GM18508 (cell line): Measurements from ENCODE around the gene KMT2C.
"Not testable (repeated sequence)": the region's sequence is repeated elsewhere in the genome, so short reads cannot be mapped to it uniquely, and the experiment has no call there.

Source experiments
- ATAC-seq: cut with Tn5 transposase; IDR thresholded peaks from one replicate; pipeline ENCODE4 v1.9.1; 2021; ENCODE audit warnings: moderate number of reproducible peaks; ENCODE audit not compliant: insufficient read depth, unreplicated experiment

KMT2C gene

GRCh38 chr7:152234421-152234820 is 201.4 kb downstream of the KMT2C start:
- ATAC-seq, result not testable (repeated sequence)

DNA sequence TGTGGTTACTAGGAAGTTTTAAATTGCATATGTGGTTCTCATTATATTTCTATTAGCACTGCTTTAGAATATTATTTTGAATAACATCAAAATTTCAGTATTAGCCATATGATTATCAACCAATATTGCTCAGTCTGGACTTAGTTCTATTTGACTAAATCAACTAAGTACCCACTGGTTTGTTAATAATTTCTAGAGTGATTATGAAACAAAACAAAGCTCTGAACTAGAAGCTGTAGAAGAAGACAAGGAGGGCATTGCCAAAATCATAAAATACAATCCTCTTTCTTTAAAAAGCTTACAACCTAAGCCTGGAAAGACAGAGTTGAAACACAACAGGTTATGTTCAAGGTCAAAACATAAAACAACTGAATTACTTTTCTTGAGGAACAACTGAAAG is 204.7 kb downstream of the KMT2C start:
- no peak for ATAC-seq

- ATAC-seq, result not testable (repeated sequence)
Measured at GRCh38 chr7:152219556-152219955, 216.2 kb downstream of the KMT2C start.

DNA sequence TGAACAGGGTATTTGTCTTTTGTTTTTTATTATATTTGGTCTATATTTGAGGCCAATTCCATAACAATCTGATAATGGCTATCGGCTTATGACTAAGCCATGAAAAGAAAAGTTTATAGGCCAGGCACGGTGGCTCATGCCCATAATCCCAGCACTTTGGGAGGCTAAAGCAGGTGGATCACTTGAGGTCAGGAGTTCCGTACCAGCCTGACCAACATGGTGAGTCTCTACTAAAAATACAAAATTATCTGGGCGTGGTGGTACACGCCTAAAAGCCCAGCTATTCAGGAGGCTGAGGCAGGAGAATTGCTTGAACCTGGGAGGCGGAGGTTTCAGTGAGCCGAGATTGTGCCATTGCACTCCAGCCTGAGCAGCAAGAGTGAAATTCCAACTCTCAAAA is 227.0 kb downstream of the KMT2C start:
- not testable (repeated sequence) for ATAC-seq

- not testable (repeated sequence) for ATAC-seq
Measured at GRCh38 chr7:152204417-152204816, 231.4 kb downstream of the KMT2C start.

GRCh38 chr7:152203095-152203494 is 232.7 kb downstream of the KMT2C start:
- ATAC-seq, result no peak

DNA sequence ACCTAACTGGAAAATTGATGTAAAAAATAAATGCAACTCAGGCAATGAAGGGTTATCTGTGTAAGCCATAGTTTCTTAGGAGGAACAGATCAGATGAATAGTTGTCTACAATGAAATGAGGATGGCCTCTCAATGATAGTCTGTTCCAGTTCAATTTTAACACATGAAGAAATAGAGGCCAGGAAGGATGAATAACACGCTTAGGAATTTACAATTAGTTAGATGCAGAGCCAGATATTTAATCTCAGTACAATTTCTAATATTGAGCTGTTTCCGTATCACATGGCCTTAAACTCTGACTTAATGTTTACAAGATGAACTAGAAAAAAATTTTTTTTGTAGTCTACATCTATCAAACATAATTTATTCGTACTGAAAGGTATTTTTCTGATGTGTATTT is 233.7 kb downstream of the KMT2C start:
- ATAC-seq, result no peak

GRCh38 chr7:152200395-152200794 is 235.4 kb downstream of the KMT2C start:
- ATAC-seq, result no peak

DNA sequence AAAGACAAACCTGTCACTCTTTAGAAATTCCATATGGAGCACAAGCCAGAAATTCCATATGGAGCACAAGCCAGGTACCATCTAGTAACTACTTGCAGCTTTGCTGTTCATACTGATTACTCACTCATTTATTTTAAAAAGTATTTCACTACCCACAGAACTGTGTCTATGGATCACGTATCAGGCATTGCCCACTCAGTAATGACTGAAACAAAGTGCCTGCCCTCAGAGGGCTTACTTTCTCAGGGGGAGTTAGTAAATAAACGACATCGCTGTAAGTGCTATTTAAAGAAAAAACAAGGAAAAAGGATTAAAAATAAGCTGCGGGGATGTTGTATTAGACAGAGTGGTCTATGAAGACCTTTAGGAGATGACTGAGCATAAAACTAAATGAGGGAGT is 239.4 kb downstream of the KMT2C start:
- ATAC-seq, result no peak

DNA sequence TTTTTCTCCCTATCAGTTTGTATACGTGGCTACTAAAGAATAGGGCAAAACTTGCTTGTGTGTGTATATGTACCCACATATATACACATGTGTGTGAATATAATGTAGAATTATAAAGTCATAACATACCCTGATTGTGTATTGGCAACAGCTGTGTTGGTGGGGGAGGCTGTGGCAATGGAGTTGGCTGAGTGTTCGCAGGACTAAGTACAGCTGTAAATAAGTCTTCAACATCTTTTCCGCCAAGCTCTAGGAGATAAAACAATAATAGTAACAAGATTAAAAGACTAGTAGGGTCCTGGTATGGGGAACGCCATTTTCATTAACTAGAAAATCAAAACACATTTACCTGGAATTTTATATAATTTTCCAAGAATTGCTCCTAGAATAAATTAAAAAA is 241.9 kb downstream of the KMT2C start:
- ATAC-seq, result no peak

GRCh38 chr7:152189061-152189460 is 246.7 kb downstream of the KMT2C start:
- no peak for ATAC-seq

DNA sequence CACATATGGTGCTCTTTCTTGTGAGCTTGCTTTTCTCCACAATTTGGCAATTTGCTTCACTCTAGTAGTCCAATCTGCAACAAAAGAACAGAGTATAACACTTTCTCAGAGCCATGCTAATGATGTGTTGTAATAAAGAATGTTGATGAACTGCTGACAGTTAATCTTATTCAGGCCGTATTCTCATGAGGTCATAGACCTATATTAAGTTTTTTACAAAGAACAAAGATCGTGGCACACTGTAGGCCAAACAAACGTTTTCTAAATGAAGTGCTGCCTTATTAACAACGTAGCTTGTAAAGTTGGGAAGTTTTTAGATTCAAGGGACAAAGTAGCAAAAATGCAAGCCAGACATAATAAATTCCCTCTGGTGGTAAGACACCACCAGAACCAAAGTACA is 250.2 kb downstream of the KMT2C start:
- no peak for ATAC-seq

- ATAC-seq, result no peak
Measured at GRCh38 chr7:152180587-152180986, 255.2 kb downstream of the KMT2C start.

DNA sequence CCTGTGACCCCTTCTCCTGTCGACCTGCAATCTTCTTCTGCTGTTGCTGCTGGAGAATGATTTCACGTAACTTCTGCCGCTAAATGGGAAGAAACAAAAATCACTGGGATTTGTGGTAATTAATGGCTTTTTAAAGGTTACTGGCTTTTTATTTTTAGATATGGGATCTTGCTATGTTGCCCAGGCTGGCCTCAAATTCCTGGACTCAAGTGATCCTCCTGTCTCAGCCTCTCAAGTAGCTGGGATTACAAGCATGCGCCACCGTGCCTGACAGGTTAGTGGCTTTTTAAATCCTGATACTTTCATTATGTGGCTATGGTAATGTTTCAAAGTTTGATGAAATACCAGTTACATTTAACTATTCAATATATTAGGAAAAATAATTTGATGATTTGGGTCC is 255.8 kb downstream of the KMT2C start:
- no peak for ATAC-seq

GRCh38 chr7:152178405-152179058 is 257.3 kb downstream of the KMT2C start:
- ATAC-seq, result no peak

DNA sequence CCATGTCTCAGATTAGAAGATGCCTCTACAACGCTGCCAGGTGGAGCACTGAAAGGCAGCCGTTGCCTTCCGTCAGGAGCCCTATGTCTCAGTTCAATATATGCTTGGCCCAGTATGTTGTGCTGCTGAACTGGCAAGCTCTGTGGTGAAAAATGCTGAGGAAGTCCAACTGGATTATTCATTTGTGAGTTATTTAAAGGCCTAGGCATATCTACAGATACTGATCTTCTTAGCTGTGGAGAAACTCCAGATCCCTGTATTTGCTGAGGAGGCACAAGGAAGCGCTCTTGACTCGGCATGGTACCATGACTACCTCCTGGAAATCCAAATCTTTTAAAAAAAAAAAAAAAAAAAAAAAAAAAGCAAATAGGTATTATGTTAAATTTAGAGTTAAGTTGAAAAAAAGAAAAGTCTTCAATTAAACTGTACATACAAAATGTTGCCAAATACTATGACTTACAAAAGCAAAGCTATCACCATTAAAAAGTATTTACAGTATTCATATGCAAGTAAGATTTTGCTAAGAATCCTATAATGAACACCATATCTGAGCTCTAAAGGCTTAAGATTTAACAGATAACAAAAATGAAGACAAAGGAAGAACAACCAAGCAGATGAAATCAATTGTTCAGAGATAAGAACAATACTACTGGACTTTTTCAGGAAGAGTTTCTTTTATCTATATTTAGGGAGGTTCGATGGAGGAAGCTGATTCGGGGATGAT is 258.0 kb downstream of the KMT2C start:
- ATAC-seq, result no peak

- ATAC-seq, result peak; percentile 57
Measured at GRCh38 chr7:152176797-152177196, 259.0 kb downstream of the KMT2C start.

- no peak for ATAC-seq
Measured at GRCh38 chr7:152173372-152174070, 262.3 kb downstream of the KMT2C start.

GRCh38 chr7:152162287-152162686 is 273.5 kb downstream of the KMT2C start:
- no peak for ATAC-seq

- no peak for ATAC-seq
Measured at GRCh38 chr7:152161171-152161570, 274.6 kb downstream of the KMT2C start.

DNA sequence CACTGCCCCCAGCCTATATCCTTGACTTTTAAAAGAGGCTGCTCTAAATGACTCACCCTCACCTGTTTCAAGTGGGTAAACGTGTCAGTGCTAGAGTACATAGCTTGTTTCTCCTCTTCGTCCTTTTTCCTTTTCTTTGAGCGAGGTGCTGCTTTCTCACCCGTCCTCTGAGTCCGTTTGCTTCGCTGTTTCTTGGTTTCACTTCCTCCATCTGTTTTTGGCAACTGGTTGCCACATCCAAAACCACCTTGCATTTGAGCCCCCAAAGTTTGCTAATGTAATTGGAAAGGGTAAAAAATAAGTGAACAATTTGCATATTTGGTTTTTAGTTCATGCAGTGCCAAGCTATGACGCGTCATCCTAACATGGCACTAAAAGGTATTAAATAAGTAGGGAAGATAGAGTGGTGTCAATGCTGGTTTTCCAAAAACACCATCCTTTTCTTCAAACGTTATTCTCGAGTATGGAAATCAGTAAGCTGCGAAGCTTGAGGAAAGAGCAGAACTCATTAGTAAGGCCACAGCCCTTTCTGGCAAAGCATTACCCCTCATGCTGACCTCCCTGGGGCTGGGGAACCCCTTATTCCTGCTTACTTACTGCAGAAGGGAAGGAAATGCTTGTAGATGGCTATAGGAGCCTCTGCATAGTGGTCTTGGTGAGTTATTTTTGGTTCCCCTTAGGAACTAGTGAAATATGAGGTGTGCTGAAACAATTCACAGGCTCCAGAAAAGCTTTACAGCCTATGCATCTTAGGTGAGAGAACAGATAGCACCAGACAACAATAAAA is 276.8 kb downstream of the KMT2C start:
- ATAC-seq, result peak; percentile 89
